HFF-Myc (cell line): Measurements from ENCODE around the gene CAND2.

Experiments used
- DNase-seq: peaks from one replicate; pipeline ENCODE4 v3.0.0-alpha.2; 2011; ENCODE audit warnings: low read depth; ENCODE audit errors: extremely low read depth
- H3K4me3 ChIP-seq: replicated peaks from 2 replicates; pipeline ENCODE4 v1.5.1; 2011; ENCODE audit warnings: low read depth, mild to moderate bottlenecking, control low read depth, low read length
- TF ChIP-seq, protein P1 (sequence below): IDR thresholded peaks from 2 replicates; pipeline ENCODE4 v1.5.1; 2012; ENCODE audit warnings: mild to moderate bottlenecking, low read depth, low read length, control low read depth; ENCODE audit errors: missing control alignments

The CAND2 gene

DNA sequence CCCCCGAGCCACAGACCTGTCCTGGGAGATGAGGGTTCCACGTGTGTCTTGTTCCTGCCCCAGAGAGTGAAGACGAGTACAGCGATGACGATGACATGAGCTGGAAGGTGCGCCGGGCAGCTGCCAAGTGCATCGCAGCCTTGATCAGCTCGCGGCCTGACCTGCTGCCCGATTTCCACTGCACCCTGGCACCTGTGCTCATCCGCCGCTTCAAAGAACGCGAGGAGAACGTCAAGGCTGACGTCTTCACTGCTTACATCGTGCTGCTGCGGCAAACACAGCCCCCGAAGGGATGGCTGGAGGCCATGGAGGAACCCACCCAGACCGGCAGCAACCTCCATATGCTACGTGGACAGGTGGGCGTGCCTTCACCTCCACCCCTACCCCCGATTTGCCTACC, 18.6 kb downstream of the CAND2 start:
- H3K4me3 ChIP-seq, result no peak overlapping the region
- no peak for DNase-seq
- TF ChIP-seq, protein P1, sequence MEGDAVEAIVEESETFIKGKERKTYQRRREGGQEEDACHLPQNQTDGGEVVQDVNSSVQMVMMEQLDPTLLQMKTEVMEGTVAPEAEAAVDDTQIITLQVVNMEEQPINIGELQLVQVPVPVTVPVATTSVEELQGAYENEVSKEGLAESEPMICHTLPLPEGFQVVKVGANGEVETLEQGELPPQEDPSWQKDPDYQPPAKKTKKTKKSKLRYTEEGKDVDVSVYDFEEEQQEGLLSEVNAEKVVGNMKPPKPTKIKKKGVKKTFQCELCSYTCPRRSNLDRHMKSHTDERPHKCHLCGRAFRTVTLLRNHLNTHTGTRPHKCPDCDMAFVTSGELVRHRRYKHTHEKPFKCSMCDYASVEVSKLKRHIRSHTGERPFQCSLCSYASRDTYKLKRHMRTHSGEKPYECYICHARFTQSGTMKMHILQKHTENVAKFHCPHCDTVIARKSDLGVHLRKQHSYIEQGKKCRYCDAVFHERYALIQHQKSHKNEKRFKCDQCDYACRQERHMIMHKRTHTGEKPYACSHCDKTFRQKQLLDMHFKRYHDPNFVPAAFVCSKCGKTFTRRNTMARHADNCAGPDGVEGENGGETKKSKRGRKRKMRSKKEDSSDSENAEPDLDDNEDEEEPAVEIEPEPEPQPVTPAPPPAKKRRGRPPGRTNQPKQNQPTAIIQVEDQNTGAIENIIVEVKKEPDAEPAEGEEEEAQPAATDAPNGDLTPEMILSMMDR, result no peak

DNA sequence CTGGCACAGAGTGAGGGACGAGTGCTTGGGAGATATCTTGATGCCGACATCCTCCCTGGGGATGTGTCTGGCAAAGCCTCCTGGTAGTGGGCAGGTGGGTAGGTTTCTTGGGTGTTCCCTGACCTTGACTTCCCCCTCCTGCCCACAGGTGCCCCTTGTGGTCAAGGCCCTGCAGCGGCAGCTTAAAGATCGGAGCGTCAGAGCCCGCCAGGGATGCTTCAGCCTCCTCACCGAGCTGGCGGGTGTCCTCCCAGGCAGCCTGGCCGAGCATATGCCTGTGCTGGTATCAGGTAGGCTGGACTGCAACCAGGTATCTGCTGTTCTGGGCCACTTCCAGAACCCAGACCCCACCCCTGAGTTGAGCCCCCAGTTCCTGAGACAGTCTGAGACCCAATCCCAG, 19.2 kb downstream of the CAND2 start:
- TF ChIP-seq, protein P1, result no peak
- H3K4me3 ChIP-seq, result no peak overlapping the region
- no peak for DNase-seq

GRCh38 chr3:12816521-12817342, 20.3 kb downstream of the CAND2 start:
- H3K4me3 ChIP-seq, result no peak overlapping the region
- DNase-seq, result no peak
- TF ChIP-seq, protein P1, result no peak

DNA sequence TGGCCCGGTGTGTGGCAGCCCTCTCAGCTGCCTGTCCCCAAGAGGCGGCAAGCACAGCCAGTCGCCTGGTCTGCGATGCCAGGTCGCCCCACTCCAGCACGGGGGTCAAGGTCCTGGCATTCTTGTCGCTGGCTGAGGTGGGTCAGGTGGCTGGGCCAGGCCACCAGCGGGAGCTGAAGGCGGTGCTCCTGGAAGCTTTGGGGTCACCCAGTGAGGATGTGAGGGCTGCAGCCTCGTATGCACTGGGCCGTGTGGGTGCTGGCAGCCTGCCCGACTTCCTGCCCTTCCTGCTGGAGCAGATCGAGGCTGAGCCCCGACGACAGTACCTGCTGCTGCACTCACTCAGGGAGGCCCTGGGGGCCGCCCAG, 20.8 kb downstream of the CAND2 start:
- TF ChIP-seq, protein P1, result no peak
- no peak overlapping the region for H3K4me3 ChIP-seq
- no peak for DNase-seq

DNA sequence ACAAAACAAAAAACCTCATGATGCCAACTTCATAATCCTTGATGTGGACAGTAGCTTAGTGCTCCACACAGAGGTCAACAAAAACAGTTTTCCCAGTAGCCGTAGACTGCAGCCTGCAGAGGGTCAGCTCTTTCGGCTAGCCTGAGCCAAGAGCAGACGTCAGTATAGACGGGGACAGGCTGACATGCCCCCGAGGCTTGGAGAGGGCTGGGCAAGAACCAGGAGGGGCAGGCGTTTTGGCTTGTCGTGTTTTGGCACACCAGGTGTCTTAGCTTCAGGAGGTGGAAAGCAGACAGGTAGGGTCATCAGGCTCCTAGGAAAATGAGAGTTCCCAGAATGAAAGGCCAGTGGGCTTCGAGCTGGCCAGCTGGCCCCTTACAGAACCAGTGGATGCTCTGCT, 21.8 kb downstream of the CAND2 start:
- TF ChIP-seq, protein P1, result no peak
- H3K4me3 ChIP-seq, result no peak overlapping the region
- no peak for DNase-seq

GRCh38 chr3:12818773-12819172, 22.3 kb downstream of the CAND2 start:
- TF ChIP-seq, protein P1, result no peak
- no peak overlapping the region for H3K4me3 ChIP-seq
- DNase-seq, result no peak
